ENCODE results near the gene S100Z. TPM values are rescaled to one million over a fixed set of nuclear protein-coding genes. Genes with fewer than 3 reads are reported as not detected.
"Not testable (repeated sequence)": the region's sequence is repeated elsewhere in the genome, so short reads cannot be mapped to it uniquely, and the experiment has no call there.

S100Z gene
- total and polyA plus RNA-seq, 8 donors, result 0.16 to 0.60 (median 0.39) TPM

- ATAC-seq (peak; percentile 95), DNase-seq (peak; percentile 61 to 94 (median 85))
- H3K9me3 ChIP-seq, result no peaks in the 10 kb centered on the region
- TF ChIP-seq CTCF (IDR thresholded peaks at IDR 0.05), result no peak
- H3K27ac ChIP-seq, result peak within 1 kb of the TSS; percentile 16 to 47
- H3K27me3 ChIP-seq, result peaks cover 8 to 47% of the 10 kb centered on the region in 2 donors
- no peaks in the 10 kb centered on the region for H3K36me3 ChIP-seq
- peaks cover 3 to 26% of the 10 kb centered on the region in 2 donors for H3K4me1 ChIP-seq
- peak within 1 kb of the TSS; percentile 62 to 72 for H3K4me3 ChIP-seq
- intact Hi-C loops (cut with DNase I), result no loop called here
Observed at GRCh38 chr5:76818844-76819831, 30.7 kb upstream of the S100Z start, which contains the start of gene F2RL1. Gene F2RL1, plus strand, starts transcription at chr5:76819030. Its CDS starts 153 bp downstream, at chr5:76819183.

- H3K27me3 ChIP-seq, result peaks cover 8 to 47% of the 10 kb centered on the region in 2 donors
- peak in 2 of 4 donors; percentile 38 to 82 for DNase-seq
- intact Hi-C loops (cut with DNase I), result no loop called here
- peak; percentile 26 for ATAC-seq
- H3K27ac ChIP-seq, result peak overlapping the region in 1 of 2 donors; percentile 47
- peak overlapping the region; percentile 62 to 72 for H3K4me3 ChIP-seq
- TF ChIP-seq CTCF (IDR thresholded peaks at IDR 0.05), result no peak
- no peaks in the 10 kb centered on the region for H3K36me3 ChIP-seq
- H3K4me1 ChIP-seq, result peaks cover 3 to 26% of the 10 kb centered on the region in 2 donors
- no peaks in the 10 kb centered on the region for H3K9me3 ChIP-seq
Observed at GRCh38 chr5:76819851-76820525, 29.8 kb upstream of the S100Z start.

- intact Hi-C loops (cut with DNase I), result no loop called here
Observed at GRCh38 chr5:76820526-76820890, 29.3 kb upstream of the S100Z start.

DNA sequence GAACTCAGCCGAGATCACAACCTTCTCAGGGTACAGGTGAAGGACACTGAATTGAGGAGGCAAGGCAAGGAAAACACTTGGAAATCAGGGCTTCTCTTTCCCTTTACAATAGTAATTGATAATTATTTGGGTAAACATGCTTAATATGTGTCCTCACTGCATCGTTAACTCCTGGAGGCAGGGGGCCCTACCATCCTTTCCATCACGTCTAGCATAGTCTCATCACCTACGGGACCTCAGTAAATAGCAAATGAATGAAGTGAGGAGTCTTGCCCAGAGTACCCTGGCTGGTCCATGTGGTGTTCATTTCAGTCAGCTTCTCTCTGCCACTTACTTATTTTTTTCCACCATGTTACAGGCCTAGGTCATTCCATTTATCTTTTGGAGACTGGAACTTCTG, 28.7 kb upstream of the S100Z start:
- H3K4me3 ChIP-seq, result no peak overlapping the region
- ATAC-seq, result no peak
- H3K9me3 ChIP-seq, result no peaks in the 10 kb centered on the region
- peaks cover 8 to 47% of the 10 kb centered on the region in 2 donors for H3K27me3 ChIP-seq
- intact Hi-C loops (cut with DNase I), result no loop called here
- H3K27ac ChIP-seq, result no peak overlapping the region
- TF ChIP-seq CTCF (IDR thresholded peaks at IDR 0.05), result no peak
- DNase-seq, result no peak
- H3K4me1 ChIP-seq, result peaks cover 3 to 26% of the 10 kb centered on the region in 2 donors
- H3K36me3 ChIP-seq, result no peaks in the 10 kb centered on the region

More at GRCh38 chr5:76820526-76820890, 29.3 kb upstream of the S100Z start:
- DNase-seq (no peak), ATAC-seq (no peak)
- Histone ChIP-seq H3K9me3 (no peaks in the 10 kb centered on the region), H3K4me1 (peaks cover 3 to 26% of the 10 kb centered on the region in 2 donors), H3K36me3 (no peaks in the 10 kb centered on the region), H3K4me3 (peak overlapping the region in 1 of 2 donors; percentile 72), H3K27me3 (peaks cover 8 to 47% of the 10 kb centered on the region in 2 donors), H3K27ac (no peak overlapping the region)
- TF ChIP-seq CTCF (IDR thresholded peaks at IDR 0.05), result no peak

DNA sequence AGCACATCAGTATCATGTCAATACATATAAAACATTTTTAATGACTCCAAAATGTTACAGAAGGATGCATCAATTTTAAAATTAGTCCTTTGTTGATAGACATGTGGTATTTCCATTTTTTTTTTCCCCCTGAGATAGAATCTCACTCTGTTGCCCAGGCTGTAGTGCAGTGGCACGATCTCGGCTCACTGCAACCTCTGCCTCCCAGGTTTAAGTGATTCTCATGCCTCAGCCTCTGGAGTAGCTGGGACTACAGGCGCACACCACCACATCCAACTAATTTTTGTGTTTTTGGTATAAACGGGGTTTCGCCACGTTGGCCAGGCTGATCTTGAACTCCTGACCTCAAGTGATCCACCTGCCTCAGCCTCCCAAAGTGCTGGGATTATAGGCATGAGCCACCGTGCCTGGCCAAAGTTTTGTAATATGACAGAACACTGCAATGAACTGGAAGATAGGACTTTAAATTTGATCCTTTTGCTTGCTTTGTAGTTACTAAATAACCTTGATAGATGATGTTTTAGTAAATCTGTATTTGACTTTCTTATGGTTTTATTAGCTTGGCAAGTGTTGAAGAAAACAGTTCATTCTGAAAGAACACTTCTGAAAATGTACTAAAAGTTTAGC, 27.6 kb upstream of the S100Z start:
- H3K36me3 ChIP-seq; DNase-seq; ATAC-seq; H3K27ac ChIP-seq; H3K4me3 ChIP-seq; H3K9me3 ChIP-seq; intact Hi-C loops (cut with DNase I): not testable (repeated sequence)
- Histone ChIP-seq H3K27me3 (peaks cover 8 to 41% of the 10 kb centered on the region in 2 donors), H3K4me1 (peaks cover 3 to 26% of the 10 kb centered on the region in 2 donors)

DNA sequence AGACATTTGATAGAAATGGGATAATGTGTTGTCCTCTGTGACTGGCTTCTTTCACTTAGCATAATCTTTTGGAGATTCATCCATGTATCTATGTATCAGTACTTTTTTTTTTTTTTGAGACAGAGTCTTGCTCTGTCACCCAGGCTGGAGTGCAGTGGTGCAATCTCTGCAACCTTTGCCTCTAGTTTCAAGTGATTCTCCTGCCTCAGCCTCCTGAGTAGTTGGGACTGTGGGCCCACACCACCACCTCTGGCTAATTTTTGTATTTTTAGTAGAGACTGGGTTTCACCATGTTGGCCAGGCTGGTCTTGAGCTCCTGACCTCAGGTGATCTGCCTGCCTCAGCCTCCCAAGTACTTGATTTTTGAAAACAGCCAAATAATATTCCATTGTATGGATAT, 23.4 kb upstream of the S100Z start:
- H3K4me1 ChIP-seq; H3K27me3 ChIP-seq; DNase-seq; intact Hi-C loops (cut with DNase I); ATAC-seq; H3K27ac ChIP-seq; H3K36me3 ChIP-seq; H3K4me3 ChIP-seq; H3K9me3 ChIP-seq: not testable (repeated sequence)
